ENCODE measurements around the gene RPL3. TPM values are rescaled to one million over a fixed set of nuclear protein-coding genes. Genes with fewer than 3 reads are reported as not detected.

The RPL3 gene
- total RNA-seq, 2 experiments from 2014 or later = 1,927 to 2,015 TPM

Other genes with a start within 250 kb of the RPL3 start
- 100 to 1,000 TPM; 116 to 118 TPM for gene APOBEC3G, start 242.3 kb downstream of the RPL3 start, total RNA-seq
- 10 to 100 TPM; 75.5 to 84.9 TPM for gene APOBEC3H, start 222.4 kb downstream of the RPL3 start, total RNA-seq
- 10 to 100 TPM; 64.2 to 71.3 TPM for gene CBX7, start 166.9 kb downstream of the RPL3 start, total RNA-seq
- gene PDGFB, start 74.6 kb downstream of the RPL3 start, total RNA-seq = 1 to 10 TPM; 7.2 to 7.9 TPM
- gene SYNGR1, start 30.4 kb upstream of the RPL3 start, total RNA-seq = 10 to 100 TPM; 27.1 to 31.6 TPM
- 10 to 100 TPM; 37.4 to 39.9 TPM for gene TAB1, start 80.2 kb upstream of the RPL3 start, total RNA-seq
- 1 to 10 TPM; 7.0 to 7.2 TPM for gene MGAT3, start 137.4 kb upstream of the RPL3 start, total RNA-seq
- gene MIEF1, start 182.7 kb upstream of the RPL3 start, total RNA-seq = 10 to 100 TPM; 33.9 to 40.0 TPM
- 100 to 1,000 TPM; 413 to 424 TPM for gene ATF4, start 200.9 kb upstream of the RPL3 start, total RNA-seq
- 10 to 100 TPM; 66.5 to 71.4 TPM for gene RPS19BP1, start 213.1 kb upstream of the RPL3 start, total RNA-seq

All from activated naive CD8-positive, alpha-beta T cell treated with anti-CD3 and anti-CD28 coated beads, Interleukin-2, amount 10 ng/mL, durations not matched to agents 7 days and 5 days (primary cell).